H1 (cell line): ENCODE measurements around the gene CD248. TPM values are rescaled to one million over a fixed set of nuclear protein-coding genes. Genes with fewer than 3 reads are reported as not detected.

Source experiments
- polyA plus RNA-seq, 7 experiments: library from polyadenylated mRNA; depleted of rRNA in 3 of 7; stranded (reverse) in 5 of 7; unstranded in 2 of 7; fragments of >200 nt in 5 of 7; fragments of 200-250 nt in 2 of 7; gene quantifications; 1 replicate in 5 of 7; 2 replicates in 1 of 7; 4 replicates in 1 of 7; pipeline versions ENCODE4 v1.2.1 to v1.2.3, GENCODE V29; 2011 to 2013; ENCODE audit warnings: missing spikeins in 2 of 7, mixed read lengths in 2 of 7
- total RNA-seq: library from RNA; stranded (reverse); fragmentation: NEBNext Ultra II Directional; extraction: Animal tissue kit (Norgen Biotek cat#: 25700); gene quantifications from 2 replicates; pipeline ENCODE4 v1.2.1, GENCODE V29; 2021

Gene CD248
- total and polyA plus RNA-seq, 2 of the 8 experiments (the other 6 are each of a cell fraction or from before 2014, with no cell fraction given) = 2.7 to 3.9 TPM

Other genes with a start within 250 kb of the CD248 start
- gene PACS1, start 246.8 kb downstream of the CD248 start, total RNA-seq = 34.4 and 36.0 TPM in 2 replicates
- 11.5 and 20.4 TPM in 2 replicates for gene PACS1, start 246.8 kb downstream of the CD248 start, polyA plus RNA-seq (2011; rRNA removed)
- gene KLC2, start 59.3 kb downstream of the CD248 start, total RNA-seq = 41.8 and 42.5 TPM in 2 replicates
- 17.3 and 28.6 TPM in 2 replicates for gene KLC2, start 59.3 kb downstream of the CD248 start, polyA plus RNA-seq (2011; rRNA removed)
- gene RAB1B, start 48.4 kb downstream of the CD248 start, total RNA-seq = 100 and 106 TPM in 2 replicates
- gene RAB1B, start 48.4 kb downstream of the CD248 start, polyA plus RNA-seq (2011; rRNA removed) = 217 and 306 TPM in 2 replicates
- 15.8 and 17.0 TPM in 2 replicates for gene CNIH2, start 38.9 kb downstream of the CD248 start, total RNA-seq
- 11.6 and 12.5 TPM in 2 replicates for gene CNIH2, start 38.9 kb downstream of the CD248 start, polyA plus RNA-seq (2011; rRNA removed)
- gene YIF1A, start 27.9 kb downstream of the CD248 start, total RNA-seq = 70.1 and 75.9 TPM in 2 replicates
- 178 and 248 TPM in 2 replicates for gene YIF1A, start 27.9 kb downstream of the CD248 start, polyA plus RNA-seq (2011; rRNA removed)
- gene TMEM151A, start 25.1 kb downstream of the CD248 start, total RNA-seq = 2.4 and 3.2 TPM in 2 replicates
- 3.2 and 4.5 TPM in 2 replicates for gene TMEM151A, start 25.1 kb downstream of the CD248 start, polyA plus RNA-seq (2011; rRNA removed)
- gene RIN1, start 19.4 kb upstream of the CD248 start, total RNA-seq = 5.4 and 6.6 TPM in 2 replicates
- 2.5 and 3.8 TPM in 2 replicates for gene RIN1, start 19.4 kb upstream of the CD248 start, polyA plus RNA-seq (2011; rRNA removed)
- gene BRMS1, start 28.1 kb upstream of the CD248 start, total RNA-seq = 44.8 and 46.1 TPM in 2 replicates
- gene BRMS1, start 28.1 kb upstream of the CD248 start, polyA plus RNA-seq (2011; rRNA removed) = 39.2 and 46.5 TPM in 2 replicates
- gene B4GAT1, start 30.6 kb upstream of the CD248 start, total RNA-seq = 27.1 and 27.8 TPM in 2 replicates
- 22.2 and 32.8 TPM in 2 replicates for gene B4GAT1, start 30.6 kb upstream of the CD248 start, polyA plus RNA-seq (2011; rRNA removed)
- 29.3 and 32.4 TPM in 2 replicates for gene SLC29A2, start 54.7 kb upstream of the CD248 start, total RNA-seq
- 31.6 and 42.0 TPM in 2 replicates for gene SLC29A2, start 54.7 kb upstream of the CD248 start, polyA plus RNA-seq (2011; rRNA removed)
- 0.88 and 0.99 TPM in 2 replicates for gene NPAS4, start 104.0 kb upstream of the CD248 start, total RNA-seq
- 0.73 and 0.77 TPM in 2 replicates for gene NPAS4, start 104.0 kb upstream of the CD248 start, polyA plus RNA-seq (2011; rRNA removed)
- gene MRPL11, start 121.8 kb upstream of the CD248 start, total RNA-seq = 141 and 152 TPM in 2 replicates
- gene MRPL11, start 121.8 kb upstream of the CD248 start, polyA plus RNA-seq (2011; rRNA removed) = 105 and 106 TPM in 2 replicates
- 7.6 TPM in 2 replicates for gene PELI3, start 149.9 kb upstream of the CD248 start, total RNA-seq
- gene PELI3, start 149.9 kb upstream of the CD248 start, polyA plus RNA-seq (2011; rRNA removed) = 5.2 and 7.6 TPM in 2 replicates
- gene DPP3, start 163.4 kb upstream of the CD248 start, total RNA-seq = 82.7 and 86.4 TPM in 2 replicates
- 75.1 and 90.6 TPM in 2 replicates for gene DPP3, start 163.4 kb upstream of the CD248 start, polyA plus RNA-seq (2011; rRNA removed)
- gene BBS1, start 193.6 kb upstream of the CD248 start, total RNA-seq = 19.1 and 22.1 TPM in 2 replicates
- 19.5 and 33.7 TPM in 2 replicates for gene BBS1, start 193.6 kb upstream of the CD248 start, polyA plus RNA-seq (2011; rRNA removed)
- gene ZDHHC24, start 229.0 kb upstream of the CD248 start, total RNA-seq = 7.0 and 8.4 TPM in 2 replicates
- gene ZDHHC24, start 229.0 kb upstream of the CD248 start, polyA plus RNA-seq (2011; rRNA removed) = 9.7 and 15.6 TPM in 2 replicates
- gene ACTN3, start 229.9 kb upstream of the CD248 start, total RNA-seq = 28.2 and 30.8 TPM in 2 replicates
- 36.7 and 46.2 TPM in 2 replicates for gene ACTN3, start 229.9 kb upstream of the CD248 start, polyA plus RNA-seq (2011; rRNA removed)